Measurements from ENCODE around the gene TEX12.

TEX12 gene

DNA sequence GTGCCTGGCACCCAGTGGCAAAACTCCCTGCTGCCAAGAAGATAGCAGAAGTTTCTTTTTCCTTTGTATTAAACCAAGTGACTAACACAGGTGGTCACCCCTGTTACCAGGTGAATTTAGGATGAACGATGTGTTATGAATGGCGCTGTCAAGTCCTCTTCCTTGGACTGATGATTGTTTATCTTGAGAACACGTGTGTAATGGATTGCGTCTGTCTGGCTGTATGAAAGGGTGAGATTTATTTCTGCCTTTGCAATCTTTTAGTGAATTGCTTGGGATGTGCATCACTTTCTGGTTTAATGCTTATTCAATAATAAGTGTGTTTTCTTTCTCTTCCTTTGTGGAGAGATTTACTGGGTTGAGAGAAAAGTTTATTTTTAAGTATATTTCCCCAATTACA is 44.0 kb upstream of the TEX12 start:
- H3K4me2 ChIP-seq (ENCODE audit: insufficient read depth, low read length), result no peak overlapping the region
- no peaks in the 10 kb centered on the region for H3K4me1 ChIP-seq (ENCODE audit: insufficient read depth, low read length)
- no peak overlapping the region for H3K27ac ChIP-seq (ENCODE audit: low read length)
- no peaks in the 10 kb centered on the region for H3K79me2 ChIP-seq (ENCODE audit: insufficient read depth, low read length)
- no peaks in the 10 kb centered on the region for H3K9me3 ChIP-seq (ENCODE audit: insufficient read depth, low read length, severe bottlenecking)
- no peak overlapping the region for H3K4me3 ChIP-seq (ENCODE audit: low read depth in 1 of 2, low read length in 2 of 2)
- no peak overlapping the region for H2AFZ ChIP-seq (ENCODE audit: low read depth, low read length)
- TF ChIP-seq EZH2 (IDR thresholded peaks at IDR 0.05; ENCODE audit: borderline replicate concordance, low read depth, low read length, severe bottlenecking), result no peak
- TF ChIP-seq, protein P1, sequence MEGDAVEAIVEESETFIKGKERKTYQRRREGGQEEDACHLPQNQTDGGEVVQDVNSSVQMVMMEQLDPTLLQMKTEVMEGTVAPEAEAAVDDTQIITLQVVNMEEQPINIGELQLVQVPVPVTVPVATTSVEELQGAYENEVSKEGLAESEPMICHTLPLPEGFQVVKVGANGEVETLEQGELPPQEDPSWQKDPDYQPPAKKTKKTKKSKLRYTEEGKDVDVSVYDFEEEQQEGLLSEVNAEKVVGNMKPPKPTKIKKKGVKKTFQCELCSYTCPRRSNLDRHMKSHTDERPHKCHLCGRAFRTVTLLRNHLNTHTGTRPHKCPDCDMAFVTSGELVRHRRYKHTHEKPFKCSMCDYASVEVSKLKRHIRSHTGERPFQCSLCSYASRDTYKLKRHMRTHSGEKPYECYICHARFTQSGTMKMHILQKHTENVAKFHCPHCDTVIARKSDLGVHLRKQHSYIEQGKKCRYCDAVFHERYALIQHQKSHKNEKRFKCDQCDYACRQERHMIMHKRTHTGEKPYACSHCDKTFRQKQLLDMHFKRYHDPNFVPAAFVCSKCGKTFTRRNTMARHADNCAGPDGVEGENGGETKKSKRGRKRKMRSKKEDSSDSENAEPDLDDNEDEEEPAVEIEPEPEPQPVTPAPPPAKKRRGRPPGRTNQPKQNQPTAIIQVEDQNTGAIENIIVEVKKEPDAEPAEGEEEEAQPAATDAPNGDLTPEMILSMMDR (IDR thresholded peaks at IDR 0.05; ENCODE audit: borderline replicate concordance, extremely low read depth, low read length, poor library complexity, severe bottlenecking), result no peak
- no peak for ATAC-seq (ENCODE audit: insufficient read depth, low read depth)
- H3K36me3 ChIP-seq (ENCODE audit: insufficient read depth, low read length), result no peaks in the 10 kb centered on the region
- no peaks in the 10 kb centered on the region for H3K27me3 ChIP-seq (ENCODE audit: insufficient read depth, low read length, poor library complexity)
- H4K20me1 ChIP-seq (ENCODE audit: insufficient read depth, low read length), result no peaks in the 10 kb centered on the region
- no peak overlapping the region for H3K9ac ChIP-seq (ENCODE audit: low read depth, low read length)
- no peak for DNase-seq

DNA sequence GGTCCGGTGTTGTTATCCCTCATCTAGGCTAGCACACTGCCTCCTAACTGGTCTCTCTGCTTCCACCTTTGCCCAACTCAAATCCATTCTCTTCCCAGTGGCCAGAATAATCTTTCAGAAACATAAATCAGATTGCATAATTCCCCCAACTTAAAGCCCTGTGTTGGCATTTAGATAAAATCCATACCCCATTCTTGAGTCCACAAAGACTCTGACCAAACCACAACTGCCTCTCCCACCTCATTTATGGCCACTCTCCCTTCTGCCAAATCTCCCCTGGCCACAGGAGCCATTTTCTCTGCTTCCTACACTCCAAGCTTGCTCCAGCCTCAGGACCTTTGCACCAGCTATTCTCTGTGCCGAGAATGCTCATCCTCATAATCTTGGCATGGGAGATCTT is 40.1 kb upstream of the TEX12 start:
- Histone ChIP-seq H3K27me3 (ENCODE audit: insufficient read depth, low read length, poor library complexity) (no peaks in the 10 kb centered on the region), H2AFZ (ENCODE audit: low read depth, low read length) (no peak overlapping the region)

DNA sequence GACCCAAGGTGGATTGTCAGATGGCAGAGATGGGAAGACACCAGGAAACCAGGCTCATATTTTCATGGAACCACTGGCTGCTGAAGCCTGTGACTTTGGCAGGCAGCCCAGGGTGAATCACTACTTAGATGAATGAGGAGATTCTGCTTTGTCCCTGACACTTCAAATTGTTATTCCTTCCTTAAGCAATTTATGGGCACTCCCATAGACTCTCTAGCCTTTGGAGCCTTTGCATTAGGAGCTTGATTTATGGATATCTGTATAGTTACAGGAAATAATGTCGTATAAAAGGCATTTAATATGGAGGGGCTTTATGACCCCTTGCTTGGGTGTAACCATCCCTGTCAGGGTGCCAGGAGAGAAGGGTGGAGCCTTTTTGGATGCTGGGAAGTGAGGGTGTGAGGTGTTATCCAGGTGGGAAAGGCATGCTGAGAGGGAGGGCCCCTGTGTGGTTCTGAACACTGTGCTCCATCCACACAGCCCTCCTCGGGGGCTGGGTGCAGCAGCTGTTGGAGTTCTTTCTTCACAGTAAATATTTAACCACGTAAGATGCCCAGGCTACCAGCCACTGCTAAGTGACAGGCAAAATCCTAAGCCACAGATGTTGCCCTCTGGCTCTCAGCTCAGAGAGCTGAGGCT is 38.6 kb upstream of the TEX12 start:
- no peaks in the 10 kb centered on the region for H4K20me1 ChIP-seq (ENCODE audit: insufficient read depth, low read length)
- H3K27ac ChIP-seq (ENCODE audit: low read length), result no peak overlapping the region
- TF ChIP-seq EZH2 (IDR thresholded peaks at IDR 0.05; ENCODE audit: borderline replicate concordance, low read depth, low read length, severe bottlenecking), result no peak
- TF ChIP-seq, protein P1 (IDR thresholded peaks at IDR 0.05; ENCODE audit: borderline replicate concordance, extremely low read depth, low read length, poor library complexity, severe bottlenecking), result no peak
- no peaks in the 10 kb centered on the region for H3K79me2 ChIP-seq (ENCODE audit: insufficient read depth, low read length)
- no peak overlapping the region for H3K4me2 ChIP-seq (ENCODE audit: insufficient read depth, low read length)
- no peak overlapping the region for H3K4me3 ChIP-seq (ENCODE audit: low read depth in 1 of 2, low read length in 2 of 2)
- H3K9ac ChIP-seq (ENCODE audit: low read depth, low read length), result no peak overlapping the region
- no peak overlapping the region for H2AFZ ChIP-seq (ENCODE audit: low read depth, low read length)
- H3K27me3 ChIP-seq (ENCODE audit: insufficient read depth, low read length, poor library complexity), result no peaks in the 10 kb centered on the region
- H3K36me3 ChIP-seq (ENCODE audit: insufficient read depth, low read length), result no peaks in the 10 kb centered on the region
- H3K9me3 ChIP-seq (ENCODE audit: insufficient read depth, low read length, severe bottlenecking), result no peaks in the 10 kb centered on the region
- DNase-seq (no peak), ATAC-seq (ENCODE audit: insufficient read depth, low read depth) (peak; percentile 29; the same call in 1 of the 3 replicates)
- no peaks in the 10 kb centered on the region for H3K4me1 ChIP-seq (ENCODE audit: insufficient read depth, low read length)

More for the DNA sequence above, 40.1 kb upstream of the TEX12 start:
- Histone ChIP-seq H3K36me3 (ENCODE audit: insufficient read depth, low read length) (no peaks in the 10 kb centered on the region), H3K9me3 (ENCODE audit: insufficient read depth, low read length, severe bottlenecking) (no peaks in the 10 kb centered on the region), H3K27ac (ENCODE audit: low read length) (no peak overlapping the region), H3K4me2 (ENCODE audit: insufficient read depth, low read length) (no peak overlapping the region), H3K79me2 (ENCODE audit: insufficient read depth, low read length) (no peaks in the 10 kb centered on the region), H3K9ac (ENCODE audit: low read depth, low read length) (no peak overlapping the region), H3K4me3 (ENCODE audit: low read depth in 1 of 2, low read length in 2 of 2) (no peak overlapping the region), H3K4me1 (ENCODE audit: insufficient read depth, low read length) (no peaks in the 10 kb centered on the region), H4K20me1 (ENCODE audit: insufficient read depth, low read length) (no peaks in the 10 kb centered on the region)
- no peak for ATAC-seq (ENCODE audit: insufficient read depth, low read depth)
- DNase-seq, result no peak
- TF ChIP-seq EZH2 (IDR thresholded peaks at IDR 0.05; ENCODE audit: borderline replicate concordance, low read depth, low read length, severe bottlenecking), result no peak
- TF ChIP-seq, protein P1 (IDR thresholded peaks at IDR 0.05; ENCODE audit: borderline replicate concordance, extremely low read depth, low read length, poor library complexity, severe bottlenecking), result no peak

All from DND-41 (cell line).